Activated CD8-positive, alpha-beta memory T cell treated with anti-CD3 and anti-CD28 coated beads, Interleukin-2, amount 50 U/mL, for 24 hours (primary cell): ENCODE data around the gene HSD17B2.
"Not testable (repeated sequence)": the region's sequence is repeated elsewhere in the genome, so short reads cannot be mapped to it uniquely, and the experiment has no call there.

ENCODE experiments used
- DNase-seq: peaks from one replicate; pipeline ENCODE4 v3.0.0-alpha.2; 2020; ENCODE audit errors: extremely low read depth

Gene HSD17B2

DNA sequence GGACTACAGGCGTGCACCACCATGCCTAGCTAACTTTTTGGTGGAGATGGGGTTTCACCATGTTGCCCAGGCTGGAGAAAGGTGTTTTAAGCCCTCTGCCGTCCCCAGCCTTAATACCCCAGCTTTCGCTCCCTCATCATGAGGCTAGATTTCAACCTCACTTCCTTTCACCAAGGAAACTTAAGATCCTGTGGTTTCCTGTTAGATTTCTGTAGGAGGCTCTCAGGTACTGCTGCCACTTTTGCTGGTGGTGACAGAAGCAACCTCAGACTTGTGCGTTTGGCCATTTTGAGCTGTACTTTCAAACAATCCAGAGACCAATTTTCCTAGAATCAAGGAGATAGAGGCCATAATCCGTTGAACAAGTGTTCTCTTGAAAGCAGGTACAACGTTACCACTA, 98.7 kb downstream of the HSD17B2 start:
- no peak for DNase-seq

DNA sequence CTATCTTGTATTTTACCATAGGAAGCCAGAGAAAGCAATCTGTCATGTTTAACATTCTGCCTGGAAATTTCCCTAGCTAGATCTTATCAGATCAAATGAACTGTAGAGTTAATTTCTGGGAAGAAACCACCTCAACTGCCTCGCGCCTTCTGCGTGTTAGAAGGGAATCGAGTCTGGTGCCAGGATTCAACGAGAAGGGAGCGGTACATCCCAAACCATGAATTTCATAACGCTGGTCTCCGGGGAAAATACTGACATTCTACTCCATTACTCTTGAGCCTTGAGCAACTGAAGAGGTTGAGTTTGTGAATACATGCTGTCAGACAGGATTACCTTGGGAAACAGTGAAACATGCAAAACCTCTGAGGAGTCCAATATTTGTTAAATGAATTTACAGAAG, 99.8 kb downstream of the HSD17B2 start:
- DNase-seq: no peak

DNA sequence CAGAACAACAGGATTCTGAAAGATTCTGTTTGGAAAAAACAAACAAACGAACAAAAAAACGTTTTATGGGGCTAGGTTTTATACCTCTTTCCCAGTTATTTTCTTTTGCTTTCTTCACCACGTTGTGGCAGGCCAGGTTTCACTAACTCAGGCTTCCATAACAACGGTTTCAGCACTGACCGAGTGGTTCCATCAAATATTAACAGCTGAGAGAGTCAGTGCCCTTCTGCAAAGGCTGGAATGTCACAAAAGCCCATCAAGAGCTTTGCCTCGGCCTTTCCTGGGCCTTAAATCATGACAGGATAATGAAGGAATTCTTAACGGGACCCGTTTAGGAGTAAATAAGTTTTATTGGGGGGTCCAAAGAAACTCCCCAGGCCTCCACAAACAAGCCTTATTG, 100.8 kb downstream of the HSD17B2 start:
- no peak for DNase-seq

DNA sequence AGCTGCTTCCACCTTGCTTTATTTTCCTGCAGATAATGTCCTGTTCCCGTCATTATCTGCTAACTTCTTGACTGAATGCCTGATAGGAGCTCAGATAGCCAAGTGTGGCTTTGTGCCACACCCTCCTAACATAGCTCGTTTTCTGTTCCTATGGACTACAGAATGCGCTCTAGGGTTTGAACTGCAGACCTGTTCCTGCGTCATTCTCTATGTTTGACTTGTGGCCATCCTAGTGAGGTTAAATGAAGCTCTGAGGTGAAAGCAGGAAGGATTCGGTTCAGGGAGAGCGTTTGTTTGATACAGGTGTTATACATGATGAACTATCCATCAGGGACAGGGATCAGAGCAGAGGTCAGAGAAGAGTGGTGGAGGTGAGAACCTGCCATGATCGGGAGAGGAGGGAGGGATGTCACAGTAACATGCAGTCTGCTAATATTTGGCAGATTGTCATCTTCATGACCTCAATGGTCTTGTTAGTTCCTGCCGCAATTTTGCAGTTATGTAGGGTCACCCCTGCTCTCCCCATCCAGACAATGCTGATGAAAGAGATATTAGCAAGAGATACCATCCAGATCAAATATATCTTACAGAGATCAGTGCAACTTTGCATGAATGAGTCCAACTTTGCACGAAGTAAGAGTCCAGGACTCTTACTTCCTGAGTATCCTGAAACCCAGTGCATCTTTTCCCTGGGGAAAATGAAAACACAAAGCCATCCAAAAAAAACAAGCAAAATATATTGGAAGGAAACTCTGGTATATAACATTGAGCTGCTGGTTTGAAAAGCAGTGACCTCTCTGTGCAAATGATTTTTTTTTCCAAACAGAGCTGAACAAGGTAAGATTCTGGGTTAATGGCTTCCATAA, 102.1 kb downstream of the HSD17B2 start:
- DNase-seq: no peak

DNA sequence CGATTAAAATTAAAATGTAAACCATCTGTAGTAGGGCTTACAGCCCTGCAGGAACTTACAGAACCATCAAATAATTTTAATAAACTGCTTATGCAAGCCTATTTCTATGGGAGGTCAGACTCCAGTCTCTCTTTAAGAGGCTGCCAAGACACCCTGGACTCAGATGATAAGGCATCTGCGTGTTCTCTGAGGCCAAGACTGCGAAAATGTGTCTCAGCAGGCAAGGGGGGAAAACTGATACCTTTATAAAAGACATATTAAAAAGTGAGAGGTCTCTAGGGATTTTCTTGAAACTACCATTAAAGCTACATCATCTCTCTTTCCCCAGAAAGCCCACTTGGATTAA, 102.7 kb downstream of the HSD17B2 start:
- DNase-seq: no peak

- no peak for DNase-seq
Observed at GRCh38 chr16:82138478-82139285, 103.6 kb downstream of the HSD17B2 start.

GRCh38 chr16:82139286-82139571, 104.2 kb downstream of the HSD17B2 start:
- not testable (repeated sequence) for DNase-seq

- no peak for DNase-seq
Observed at GRCh38 chr16:82146556-82146955, 111.5 kb downstream of the HSD17B2 start.

DNA sequence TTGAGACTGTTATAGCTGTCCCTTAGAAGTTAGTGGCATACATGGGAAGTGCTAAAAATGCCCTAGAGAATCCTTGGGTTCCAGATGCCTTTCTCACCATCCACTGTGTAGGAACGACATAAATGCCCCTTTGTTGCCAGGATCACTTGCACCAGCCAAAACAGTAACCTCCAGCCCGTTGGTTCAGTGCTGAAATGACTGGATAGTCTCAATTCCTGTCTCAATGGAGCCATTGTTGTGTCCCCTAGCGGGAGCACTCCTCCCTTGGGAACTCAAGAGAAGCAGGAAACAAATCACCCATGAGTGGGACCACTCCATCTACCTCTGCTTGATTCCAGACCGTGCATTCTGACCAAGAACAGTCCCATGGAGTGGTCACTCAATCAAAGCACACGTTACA, 111.9 kb downstream of the HSD17B2 start:
- DNase-seq: no peak

- DNase-seq: no peak
Observed at GRCh38 chr16:82147546-82147945, 112.5 kb downstream of the HSD17B2 start.
